ENCODE data around the gene APBB2.
A peak's percentile ranks its signal among the peaks of the same experiment; 100 is the strongest.

APBB2 gene

DNA sequence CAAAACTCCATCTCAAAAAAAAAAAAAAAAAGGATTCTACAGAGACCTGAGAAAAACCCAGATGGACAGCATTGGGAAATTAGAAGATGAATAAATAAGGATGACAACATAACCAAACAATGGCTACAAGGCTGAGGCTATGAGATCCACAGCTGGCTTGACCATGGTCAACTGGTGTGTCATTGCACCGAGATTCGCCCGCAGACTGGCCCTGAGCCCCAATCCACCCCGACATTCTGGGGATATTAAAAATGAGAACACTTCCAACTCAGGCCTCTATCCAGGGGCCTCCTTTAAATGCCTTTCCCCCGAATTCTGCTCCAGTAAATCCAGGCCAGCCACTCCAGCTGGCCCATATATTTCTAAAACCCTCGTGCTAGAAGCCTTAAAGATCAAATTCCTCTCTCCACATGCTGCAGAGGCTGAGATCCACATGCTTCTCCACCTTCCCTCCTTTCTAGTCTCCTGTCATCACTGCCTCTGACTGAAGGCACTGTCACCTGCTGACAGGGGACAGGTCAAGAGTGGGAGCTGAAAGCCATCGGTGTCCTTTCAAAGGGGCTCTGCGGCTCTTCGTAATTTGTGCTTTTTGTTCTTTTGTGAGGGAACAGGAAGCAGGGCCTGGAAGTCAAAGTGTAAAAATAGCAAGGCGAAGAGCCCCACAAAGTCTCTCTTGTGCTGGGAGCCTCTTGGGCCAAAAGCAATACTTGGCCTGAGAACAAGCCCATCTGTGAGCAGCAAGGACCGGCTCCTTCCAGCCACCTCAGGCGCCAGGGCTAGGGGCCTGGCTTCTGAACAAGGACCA, 260.9 kb downstream of the APBB2 start:
- Histone ChIP-seq H3K27ac (ENCODE audit: low read depth, low read length, severe bottlenecking) (peak overlapping the region; percentile 32), H3K9me3 (ENCODE audit: control insufficient read depth, low read length) (no peaks in the 10 kb centered on the region), H3K4me3 (ENCODE audit: extremely low read depth, insufficient read depth, low read length, poor library complexity, severe bottlenecking) (no peak overlapping the region), H3K4me1 (ENCODE audit: control insufficient read depth, insufficient read depth, low read length, poor library complexity, severe bottlenecking) (peaks cover 8% of the 10 kb centered on the region), H3K36me3 (ENCODE audit: control insufficient read depth, insufficient read depth, low read length) (no peaks in the 10 kb centered on the region)
- WGBS, 2 experiments (ENCODE audit: insufficient coverage in 2 of 2), result 76 to 84% methylated on average over 5 to 12 of the region's 12 CpGs

GRCh38 chr4:40952672-40953071, 261.7 kb downstream of the APBB2 start:
- 84 to 93% methylated on average over 2 to 6 of the region's 7 CpGs for WGBS, 2 experiments (ENCODE audit: insufficient coverage in 2 of 2)
- no peak overlapping the region for H3K4me3 ChIP-seq (ENCODE audit: extremely low read depth, insufficient read depth, low read length, poor library complexity, severe bottlenecking)
- H3K4me1 ChIP-seq (ENCODE audit: control insufficient read depth, insufficient read depth, low read length, poor library complexity, severe bottlenecking), result peaks cover 8% of the 10 kb centered on the region
- H3K36me3 ChIP-seq (ENCODE audit: control insufficient read depth, insufficient read depth, low read length), result no peaks in the 10 kb centered on the region
- H3K9me3 ChIP-seq (ENCODE audit: control insufficient read depth, low read length), result no peaks in the 10 kb centered on the region
- no peak overlapping the region for H3K27ac ChIP-seq (ENCODE audit: low read depth, low read length, severe bottlenecking)

GRCh38 chr4:40952217-40952616, 262.1 kb downstream of the APBB2 start:
- H3K4me1 ChIP-seq (ENCODE audit: control insufficient read depth, insufficient read depth, low read length, poor library complexity, severe bottlenecking), result peaks cover 8% of the 10 kb centered on the region
- H3K9me3 ChIP-seq (ENCODE audit: control insufficient read depth, low read length), result no peaks in the 10 kb centered on the region
- no peaks in the 10 kb centered on the region for H3K36me3 ChIP-seq (ENCODE audit: control insufficient read depth, insufficient read depth, low read length)
- WGBS, 2 experiments (ENCODE audit: insufficient coverage in 2 of 2), result 90 to 93% methylated on average over 2 of the region's 4 CpGs
- no peak overlapping the region for H3K4me3 ChIP-seq (ENCODE audit: extremely low read depth, insufficient read depth, low read length, poor library complexity, severe bottlenecking)
- H3K27ac ChIP-seq (ENCODE audit: low read depth, low read length, severe bottlenecking), result no peak overlapping the region

DNA sequence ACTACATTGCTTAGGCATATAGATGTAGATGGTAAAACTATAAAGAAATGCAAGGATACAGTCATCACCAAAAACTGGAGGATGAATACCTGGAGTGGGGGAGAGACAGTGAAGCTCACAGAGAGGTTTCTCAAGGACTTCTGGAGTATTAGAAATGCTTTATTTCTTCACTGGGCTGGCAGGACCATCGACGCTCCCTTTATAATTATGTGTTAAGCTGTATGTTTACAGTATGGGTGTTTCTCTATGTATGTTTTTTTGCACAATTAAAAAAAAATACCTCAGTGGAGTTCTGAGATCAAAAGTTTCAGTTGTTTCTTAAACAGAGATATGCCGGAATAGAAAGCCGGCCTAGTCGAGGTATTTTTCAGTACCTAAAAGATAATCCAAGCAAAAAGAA, 263.3 kb downstream of the APBB2 start:
- WGBS, 2 experiments (ENCODE audit: insufficient coverage in 2 of 2), result 79 to 94% methylated on average over 3 of the region's 5 CpGs
- Histone ChIP-seq H3K27ac (ENCODE audit: low read depth, low read length, severe bottlenecking) (no peak overlapping the region), H3K4me3 (ENCODE audit: extremely low read depth, insufficient read depth, low read length, poor library complexity, severe bottlenecking) (no peak overlapping the region), H3K9me3 (ENCODE audit: control insufficient read depth, low read length) (no peaks in the 10 kb centered on the region), H3K36me3 (ENCODE audit: control insufficient read depth, insufficient read depth, low read length) (no peaks in the 10 kb centered on the region), H3K4me1 (ENCODE audit: control insufficient read depth, insufficient read depth, low read length, poor library complexity, severe bottlenecking) (peaks cover 8% of the 10 kb centered on the region)

GRCh38 chr4:40949358-40950100, 264.8 kb downstream of the APBB2 start:
- Histone ChIP-seq H3K9me3 (ENCODE audit: control insufficient read depth, low read length) (no peaks in the 10 kb centered on the region), H3K4me1 (ENCODE audit: control insufficient read depth, insufficient read depth, low read length, poor library complexity, severe bottlenecking) (peaks cover 8% of the 10 kb centered on the region), H3K27ac (ENCODE audit: low read depth, low read length, severe bottlenecking) (no peak overlapping the region), H3K4me3 (ENCODE audit: extremely low read depth, insufficient read depth, low read length, poor library complexity, severe bottlenecking) (no peak overlapping the region), H3K36me3 (ENCODE audit: control insufficient read depth, insufficient read depth, low read length) (no peaks in the 10 kb centered on the region)
- 88 to 90% methylated on average over 21 of the region's 23 CpGs for WGBS, 2 experiments (ENCODE audit: insufficient coverage in 2 of 2)

DNA sequence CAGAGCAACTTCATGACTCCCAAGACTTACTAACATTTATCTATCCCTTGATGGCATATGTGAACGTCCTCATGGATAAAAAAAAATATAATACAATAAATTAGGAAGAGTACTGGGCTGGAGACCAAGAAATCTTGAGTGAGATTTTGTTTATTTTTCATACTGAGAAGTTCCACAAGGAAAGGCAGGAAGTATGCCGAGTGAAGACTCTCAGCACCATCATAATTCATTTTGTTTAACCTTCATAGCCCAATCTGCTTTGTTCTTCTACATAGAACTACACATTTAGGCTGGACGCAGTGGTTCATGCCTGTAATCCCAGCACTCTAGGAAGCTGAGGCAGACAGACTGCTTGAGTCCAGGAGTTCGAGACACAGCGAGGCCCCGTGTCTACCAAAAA, 266.3 kb downstream of the APBB2 start:
- H3K9me3 ChIP-seq (ENCODE audit: control insufficient read depth, low read length), result no peaks in the 10 kb centered on the region
- no peak overlapping the region for H3K4me3 ChIP-seq (ENCODE audit: extremely low read depth, insufficient read depth, low read length, poor library complexity, severe bottlenecking)
- peaks cover 3% of the 10 kb centered on the region for H3K36me3 ChIP-seq (ENCODE audit: control insufficient read depth, insufficient read depth, low read length)
- no peaks in the 10 kb centered on the region for H3K4me1 ChIP-seq (ENCODE audit: control insufficient read depth, insufficient read depth, low read length, poor library complexity, severe bottlenecking)
- H3K27ac ChIP-seq (ENCODE audit: low read depth, low read length, severe bottlenecking), result no peak overlapping the region
- WGBS, 2 experiments (ENCODE audit: insufficient coverage in 2 of 2), result 92 to 97% methylated on average over 5 of the region's 6 CpGs

DNA sequence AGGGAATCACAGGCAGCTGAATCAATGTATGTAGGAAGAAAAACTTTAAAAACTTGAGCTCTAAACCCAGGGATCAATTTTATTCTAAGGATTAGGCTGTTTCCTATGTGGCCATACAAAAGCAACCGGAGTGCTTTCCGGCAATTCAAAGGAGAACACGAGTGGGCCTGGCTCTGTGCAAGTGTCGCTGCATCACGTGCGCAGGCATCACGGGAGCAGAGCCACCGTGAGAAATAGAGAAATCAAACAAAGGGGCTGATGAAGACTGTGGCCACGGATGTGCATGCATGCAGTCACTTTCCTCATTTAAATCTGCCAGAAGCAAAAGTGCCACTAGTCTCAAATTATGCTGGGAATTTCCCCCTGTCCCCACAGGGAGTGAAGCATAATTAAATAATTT, 267.7 kb downstream of the APBB2 start:
- H3K4me3 ChIP-seq (ENCODE audit: extremely low read depth, insufficient read depth, low read length, poor library complexity, severe bottlenecking), result no peak overlapping the region
- no peaks in the 10 kb centered on the region for H3K4me1 ChIP-seq (ENCODE audit: control insufficient read depth, insufficient read depth, low read length, poor library complexity, severe bottlenecking)
- H3K9me3 ChIP-seq (ENCODE audit: control insufficient read depth, low read length), result no peaks in the 10 kb centered on the region
- 91 to 96% methylated on average over 9 of the region's 9 CpGs for WGBS, 2 experiments (ENCODE audit: insufficient coverage in 2 of 2)
- H3K36me3 ChIP-seq (ENCODE audit: control insufficient read depth, insufficient read depth, low read length), result peaks cover 3% of the 10 kb centered on the region
- no peak overlapping the region for H3K27ac ChIP-seq (ENCODE audit: low read depth, low read length, severe bottlenecking)

DNA sequence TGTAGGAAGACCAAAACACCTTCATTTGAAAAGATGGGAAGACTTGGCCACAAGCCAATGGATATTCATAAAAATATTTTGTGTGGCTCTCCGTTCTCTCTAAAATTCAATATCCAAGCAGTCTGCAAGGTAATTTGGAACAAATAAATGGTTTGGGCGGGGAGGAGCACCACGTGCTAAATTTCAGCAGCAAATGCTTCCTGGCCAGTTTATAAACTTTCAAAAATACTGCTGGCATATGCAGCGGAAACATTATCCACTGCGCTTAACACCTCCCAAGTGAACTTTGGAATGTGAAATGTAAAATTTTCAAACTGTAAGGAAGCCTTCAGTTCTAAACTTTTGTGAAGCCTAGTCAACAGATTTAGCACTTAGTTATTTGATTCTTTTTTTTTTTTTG, 273.6 kb downstream of the APBB2 start:
- H3K9me3 ChIP-seq (ENCODE audit: control insufficient read depth, low read length), result no peaks in the 10 kb centered on the region
- H3K4me3 ChIP-seq (ENCODE audit: extremely low read depth, insufficient read depth, low read length, poor library complexity, severe bottlenecking), result no peak overlapping the region
- 100% methylated on average over 3 of the region's 5 CpGs; no CpG with 5 or more reads in 1 of the 2 experiments for WGBS, 2 experiments (ENCODE audit: insufficient coverage in 2 of 2)
- no peaks in the 10 kb centered on the region for H3K4me1 ChIP-seq (ENCODE audit: control insufficient read depth, insufficient read depth, low read length, poor library complexity, severe bottlenecking)
- peaks cover 3% of the 10 kb centered on the region for H3K36me3 ChIP-seq (ENCODE audit: control insufficient read depth, insufficient read depth, low read length)
- H3K27ac ChIP-seq (ENCODE audit: low read depth, low read length, severe bottlenecking), result no peak overlapping the region

DNA sequence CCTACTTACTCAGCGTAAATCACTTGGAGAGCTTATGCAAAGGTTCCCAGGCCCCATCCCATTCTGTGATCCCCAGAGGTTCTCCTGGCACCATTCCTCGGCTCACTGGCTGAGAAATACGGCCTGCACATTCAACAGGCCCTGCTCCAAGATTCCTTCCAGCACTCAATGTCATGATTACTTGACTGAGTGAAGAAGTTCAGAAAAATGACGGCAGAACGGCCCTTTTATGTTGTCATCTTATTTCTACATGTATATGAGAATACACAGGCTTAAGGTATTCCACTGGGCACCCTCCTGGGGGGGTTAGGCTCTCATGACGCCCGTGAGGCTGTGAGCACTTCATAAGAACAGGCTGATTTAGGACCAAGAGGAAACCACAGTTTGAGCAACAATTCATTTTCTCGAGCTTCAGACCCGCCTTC, 274.0 kb downstream of the APBB2 start:
- Histone ChIP-seq H3K9me3 (ENCODE audit: control insufficient read depth, low read length) (no peaks in the 10 kb centered on the region), H3K4me1 (ENCODE audit: control insufficient read depth, insufficient read depth, low read length, poor library complexity, severe bottlenecking) (no peaks in the 10 kb centered on the region), H3K36me3 (ENCODE audit: control insufficient read depth, insufficient read depth, low read length) (peaks cover 3% of the 10 kb centered on the region), H3K4me3 (ENCODE audit: extremely low read depth, insufficient read depth, low read length, poor library complexity, severe bottlenecking) (no peak overlapping the region), H3K27ac (ENCODE audit: low read depth, low read length, severe bottlenecking) (no peak overlapping the region)
- WGBS, 2 experiments (ENCODE audit: insufficient coverage in 2 of 2), result 88 to 100% methylated on average over 4 to 5 of the region's 9 CpGs

DNA sequence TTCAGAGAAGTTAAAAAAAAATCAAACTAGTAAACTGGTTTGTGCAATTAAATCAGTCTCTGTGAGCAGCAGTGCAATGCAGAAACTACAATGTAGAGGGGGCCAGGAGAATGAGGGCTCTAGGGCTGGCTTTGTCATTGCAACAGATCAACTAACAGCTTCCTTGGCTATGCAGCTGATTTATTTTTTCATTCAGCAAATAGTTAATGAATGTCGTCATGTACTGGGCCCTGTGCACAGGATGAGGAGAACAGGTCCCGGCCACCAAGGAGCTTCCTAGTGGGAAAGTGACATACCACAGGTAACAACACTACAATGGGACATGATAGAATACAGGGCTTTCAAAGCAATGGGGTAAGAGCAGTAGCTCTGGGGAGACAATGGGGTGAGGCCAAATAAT, 274.5 kb downstream of the APBB2 start:
- Histone ChIP-seq H3K36me3 (ENCODE audit: control insufficient read depth, insufficient read depth, low read length) (peaks cover 3% of the 10 kb centered on the region), H3K27ac (ENCODE audit: low read depth, low read length, severe bottlenecking) (no peak overlapping the region), H3K4me3 (ENCODE audit: extremely low read depth, insufficient read depth, low read length, poor library complexity, severe bottlenecking) (no peak overlapping the region), H3K4me1 (ENCODE audit: control insufficient read depth, insufficient read depth, low read length, poor library complexity, severe bottlenecking) (no peaks in the 10 kb centered on the region), H3K9me3 (ENCODE audit: control insufficient read depth, low read length) (no peaks in the 10 kb centered on the region)
- WGBS, 2 experiments (ENCODE audit: insufficient coverage in 2 of 2), result no CpG with 5 or more reads among the region's 2 CpGs

GRCh38 chr4:40938337-40938736, 276.0 kb downstream of the APBB2 start:
- Histone ChIP-seq H3K27ac (ENCODE audit: low read depth, low read length, severe bottlenecking) (no peak overlapping the region), H3K4me1 (ENCODE audit: control insufficient read depth, insufficient read depth, low read length, poor library complexity, severe bottlenecking) (no peaks in the 10 kb centered on the region), H3K9me3 (ENCODE audit: control insufficient read depth, low read length) (no peaks in the 10 kb centered on the region), H3K4me3 (ENCODE audit: extremely low read depth, insufficient read depth, low read length, poor library complexity, severe bottlenecking) (no peak overlapping the region), H3K36me3 (ENCODE audit: control insufficient read depth, insufficient read depth, low read length) (peaks cover 4% of the 10 kb centered on the region)
- 83 to 97% methylated on average over 3 to 5 of the region's 5 CpGs for WGBS, 2 experiments (ENCODE audit: insufficient coverage in 2 of 2)

All from mesodermal cell (in vitro differentiated cells).